ENCODE results near the gene DHPS. TPM values are rescaled to one million over a fixed set of nuclear protein-coding genes. Genes with fewer than 3 reads are reported as not detected.
"Not testable (repeated sequence)": the region's sequence is repeated elsewhere in the genome, so short reads cannot be mapped to it uniquely, and the experiment has no call there.

Gene DHPS
- 63.2 TPM for total RNA-seq

GRCh38 chr19:12681074-12681987 is at the start of gene DHPS:
DHPS (minus strand) TSS chr19:12681880; CDS start chr19:12681766, 114 bp downstream.
- peak within 1 kb of the TSS; percentile 89 for H3K4me3 ChIP-seq (ENCODE audit: low read length)
- no peaks in the 10 kb centered on the region for H3K9me3 ChIP-seq (ENCODE audit: low read depth, low read length)
- H3K27me3 ChIP-seq (ENCODE audit: insufficient read depth, low read length), result no peaks in the 10 kb centered on the region
- H3K4me1 ChIP-seq (ENCODE audit: insufficient read depth, low read length), result peaks cover 27% of the 10 kb centered on the region

DNA sequence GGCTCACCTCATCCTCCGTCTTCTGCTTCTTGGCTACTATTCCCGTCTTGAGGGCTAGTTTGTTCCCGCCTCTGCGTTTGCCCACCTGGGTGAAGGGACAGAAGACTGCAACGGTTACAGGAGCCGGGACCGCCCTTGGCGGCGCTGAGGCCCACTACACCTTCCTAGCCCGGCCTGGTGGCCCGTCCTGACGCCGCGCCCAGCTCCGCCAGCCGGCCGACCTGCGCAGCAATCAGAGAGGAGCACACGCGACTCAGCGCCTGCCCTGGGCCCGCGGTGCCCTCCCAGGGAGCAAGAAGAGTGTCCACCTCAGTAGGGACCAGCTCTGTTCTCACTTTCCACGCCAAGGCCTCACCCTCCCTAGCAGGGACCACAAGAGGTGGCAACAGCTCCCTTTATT is 49.7 kb upstream of the DHPS start:
- Histone ChIP-seq H3K9me3 (ENCODE audit: low read depth, low read length) (no peaks in the 10 kb centered on the region), H3K4me1 (ENCODE audit: insufficient read depth, low read length) (peaks cover 54% of the 10 kb centered on the region), H3K4me3 (ENCODE audit: low read length) (no peak overlapping the region), H3K27me3 (ENCODE audit: insufficient read depth, low read length) (no peaks in the 10 kb centered on the region)

- H3K27me3 ChIP-seq (ENCODE audit: insufficient read depth, low read length), result no peaks in the 10 kb centered on the region
- H3K9me3 ChIP-seq (ENCODE audit: low read depth, low read length), result no peaks in the 10 kb centered on the region
- H3K4me1 ChIP-seq (ENCODE audit: insufficient read depth, low read length), result peaks cover 46% of the 10 kb centered on the region
- H3K4me3 ChIP-seq (ENCODE audit: low read length), result no peak overlapping the region
Measured at GRCh38 chr19:12730064-12730463, 48.4 kb upstream of the DHPS start.

DNA sequence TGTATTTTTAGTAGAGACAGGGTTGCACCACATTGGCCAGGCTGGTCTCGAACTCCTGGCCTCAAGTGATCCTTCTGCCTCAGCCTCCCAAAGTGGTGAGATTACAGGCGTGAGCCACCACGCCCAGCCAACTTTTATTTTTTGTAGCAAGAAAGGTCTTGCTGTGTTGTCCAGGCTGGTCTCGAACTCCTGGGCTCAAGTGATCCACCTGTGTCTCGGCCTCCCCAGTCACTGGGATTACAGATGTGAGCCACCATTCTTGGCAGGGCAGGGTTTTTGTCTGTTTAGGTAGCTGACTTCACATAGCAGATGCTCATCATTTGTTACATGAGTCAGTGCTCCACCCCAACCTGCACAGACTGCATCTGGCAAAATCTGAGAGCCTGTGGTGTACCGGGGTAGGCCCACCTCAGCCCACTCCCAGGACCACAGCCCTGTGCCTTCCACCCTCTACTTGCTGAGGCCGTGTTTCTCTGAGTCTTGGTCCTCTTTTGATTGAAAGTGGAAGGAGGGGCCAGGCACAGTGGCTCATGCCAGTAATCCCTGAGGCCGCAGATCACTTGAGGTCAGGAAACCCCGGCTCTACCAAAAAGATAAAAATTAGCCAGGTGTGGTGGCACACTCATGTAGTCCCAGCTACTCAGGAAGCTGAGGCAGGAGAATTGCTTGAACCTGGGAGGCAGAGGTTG is 46.2 kb upstream of the DHPS start:
- Histone ChIP-seq H3K9me3 (ENCODE audit: low read depth, low read length) (no peaks in the 10 kb centered on the region), H3K4me3 (ENCODE audit: low read length) (no peak overlapping the region), H3K27me3 (ENCODE audit: insufficient read depth, low read length) (no peaks in the 10 kb centered on the region), H3K4me1 (ENCODE audit: insufficient read depth, low read length) (peaks cover 47% of the 10 kb centered on the region)

DNA sequence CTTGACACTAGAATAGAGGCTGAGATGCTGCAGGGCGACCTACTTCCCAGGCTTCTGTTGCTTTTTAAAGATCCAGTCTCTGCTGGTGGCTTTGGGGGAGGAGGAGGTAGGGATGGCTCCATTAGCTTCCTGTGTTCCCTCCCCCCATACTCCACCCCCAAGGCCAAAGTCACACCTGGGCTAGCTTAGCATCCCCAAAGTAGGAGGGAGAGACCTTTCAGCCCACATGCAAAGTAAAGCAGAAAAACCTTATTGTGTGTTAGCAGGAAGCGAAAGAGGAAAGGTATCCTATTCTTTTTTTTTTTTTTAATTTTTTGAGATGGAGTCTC is 45.3 kb upstream of the DHPS start:
- peaks cover 41% of the 10 kb centered on the region for H3K4me1 ChIP-seq (ENCODE audit: insufficient read depth, low read length)
- H3K4me3 ChIP-seq (ENCODE audit: low read length), result no peak overlapping the region
- H3K27me3 ChIP-seq (ENCODE audit: insufficient read depth, low read length), result no peaks in the 10 kb centered on the region
- H3K9me3 ChIP-seq (ENCODE audit: low read depth, low read length), result no peaks in the 10 kb centered on the region

- H3K9me3 ChIP-seq (ENCODE audit: low read depth, low read length); H3K27me3 ChIP-seq (ENCODE audit: insufficient read depth, low read length); H3K4me3 ChIP-seq (ENCODE audit: low read length): not testable (repeated sequence)
- peaks cover 41% of the 10 kb centered on the region for H3K4me1 ChIP-seq (ENCODE audit: insufficient read depth, low read length)
Measured at GRCh38 chr19:12725612-12726011, 43.9 kb upstream of the DHPS start.

DNA sequence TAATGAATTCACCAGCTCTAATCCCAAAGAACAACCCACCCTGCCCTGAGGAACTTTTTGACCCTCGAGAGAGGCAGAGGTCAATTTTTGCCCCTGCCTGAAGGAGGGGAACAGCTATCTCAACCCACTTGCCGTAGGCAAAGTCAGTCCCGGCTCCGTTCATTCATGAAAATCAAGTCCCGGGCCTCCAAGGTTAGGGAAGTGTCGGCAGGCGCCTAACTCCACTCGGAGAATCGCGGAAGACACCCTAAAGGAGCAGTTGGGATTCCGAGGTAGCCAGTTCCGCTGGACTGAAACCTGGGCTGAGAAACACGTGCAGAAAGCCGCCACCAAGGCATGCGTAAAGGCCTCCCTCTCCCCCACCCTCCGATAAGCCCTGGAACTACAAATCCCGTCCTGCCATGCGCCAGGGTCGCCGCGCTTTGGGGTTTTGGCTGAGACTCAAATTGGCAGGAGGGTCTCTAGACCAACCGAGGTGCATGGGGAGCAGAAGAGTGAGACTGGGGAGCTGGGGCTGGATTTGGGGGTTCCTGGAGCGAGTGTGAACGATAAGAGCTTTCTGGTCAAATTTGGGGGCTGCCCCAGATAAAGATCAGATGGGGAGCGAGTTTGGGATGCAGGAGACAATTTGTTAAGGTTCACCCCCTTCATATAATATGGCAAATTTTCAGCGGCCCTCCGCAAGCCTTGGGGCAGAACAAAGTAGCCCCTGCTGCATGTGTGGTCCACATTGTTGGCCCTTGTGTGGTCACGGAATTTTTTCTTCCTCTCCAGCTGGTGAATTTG is 42.2 kb upstream of the DHPS start, which contains the start of gene TNPO2:
Gene TNPO2, minus strand, starts transcription at position 292 of the 786 bp plus-strand sequence. CDS start 2,955 bp downstream, outside the sequence.
- H3K4me3 ChIP-seq (ENCODE audit: low read length), result peak within 1 kb of the TSS; percentile 89
- no peaks in the 10 kb centered on the region for H3K27me3 ChIP-seq (ENCODE audit: insufficient read depth, low read length)
- H3K4me1 ChIP-seq (ENCODE audit: insufficient read depth, low read length), result peaks cover 34% of the 10 kb centered on the region
- H3K9me3 ChIP-seq (ENCODE audit: low read depth, low read length), result no peaks in the 10 kb centered on the region

DNA sequence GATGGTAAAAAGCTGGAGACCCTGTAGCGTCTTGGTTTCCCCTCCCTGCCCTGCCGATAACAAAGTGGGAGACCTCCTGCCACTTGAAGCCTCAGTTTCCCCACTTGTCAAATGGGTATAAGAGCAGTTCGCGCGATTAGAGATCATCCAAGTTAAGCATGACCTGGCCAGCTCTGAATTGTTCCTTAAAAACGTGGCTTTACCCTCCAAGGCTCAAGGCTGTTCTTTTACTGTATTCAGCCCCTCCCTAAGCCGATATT is 41.6 kb upstream of the DHPS start:
- no peaks in the 10 kb centered on the region for H3K27me3 ChIP-seq (ENCODE audit: insufficient read depth, low read length)
- H3K4me1 ChIP-seq (ENCODE audit: insufficient read depth, low read length), result peaks cover 34% of the 10 kb centered on the region
- peak overlapping the region; percentile 89 for H3K4me3 ChIP-seq (ENCODE audit: low read length)
- no peaks in the 10 kb centered on the region for H3K9me3 ChIP-seq (ENCODE audit: low read depth, low read length)

DNA sequence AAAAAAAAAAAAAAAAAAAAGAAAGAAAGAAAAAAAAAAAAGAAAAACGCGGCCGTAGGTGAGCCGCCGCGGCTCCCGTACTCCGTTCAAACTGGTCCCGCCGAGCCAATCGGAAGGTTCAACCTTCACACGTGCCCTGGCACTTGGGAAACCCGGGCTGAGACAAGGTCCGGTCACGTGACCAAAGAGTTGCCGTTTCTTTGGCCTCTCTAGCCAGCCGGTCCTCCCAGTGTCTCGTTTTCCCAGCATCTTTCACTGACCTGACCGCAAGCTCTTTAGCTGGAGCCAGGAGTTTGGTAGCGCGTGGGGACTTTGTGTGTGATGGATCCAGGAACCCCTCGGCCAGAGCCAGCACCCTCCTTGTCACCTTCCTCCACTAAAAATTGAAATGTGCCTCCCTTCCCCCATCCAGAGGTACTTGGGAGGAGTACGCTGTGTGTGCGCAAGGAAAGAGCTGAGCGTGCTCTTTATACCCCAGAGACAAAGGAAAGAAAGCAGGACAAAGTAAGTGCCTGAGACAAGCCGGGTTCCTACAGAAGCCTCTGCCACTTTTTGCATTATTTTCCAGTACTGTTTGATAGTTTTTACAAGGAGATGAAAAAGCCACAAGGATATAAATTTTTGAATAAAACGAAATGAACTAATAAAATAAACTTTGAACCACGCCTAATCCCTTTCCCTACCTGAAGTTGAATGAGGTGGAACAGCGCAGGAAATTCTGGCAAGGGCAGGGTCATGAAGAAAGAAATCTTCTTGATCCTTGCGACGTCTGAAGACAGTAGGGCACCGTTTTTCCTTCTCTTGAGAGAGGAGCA is 41.1 kb upstream of the DHPS start:
- Histone ChIP-seq H3K9me3 (ENCODE audit: low read depth, low read length) (no peaks in the 10 kb centered on the region), H3K4me1 (ENCODE audit: insufficient read depth, low read length) (peaks cover 34% of the 10 kb centered on the region), H3K27me3 (ENCODE audit: insufficient read depth, low read length) (no peaks in the 10 kb centered on the region), H3K4me3 (ENCODE audit: low read length) (peak overlapping the region; percentile 89)

DNA sequence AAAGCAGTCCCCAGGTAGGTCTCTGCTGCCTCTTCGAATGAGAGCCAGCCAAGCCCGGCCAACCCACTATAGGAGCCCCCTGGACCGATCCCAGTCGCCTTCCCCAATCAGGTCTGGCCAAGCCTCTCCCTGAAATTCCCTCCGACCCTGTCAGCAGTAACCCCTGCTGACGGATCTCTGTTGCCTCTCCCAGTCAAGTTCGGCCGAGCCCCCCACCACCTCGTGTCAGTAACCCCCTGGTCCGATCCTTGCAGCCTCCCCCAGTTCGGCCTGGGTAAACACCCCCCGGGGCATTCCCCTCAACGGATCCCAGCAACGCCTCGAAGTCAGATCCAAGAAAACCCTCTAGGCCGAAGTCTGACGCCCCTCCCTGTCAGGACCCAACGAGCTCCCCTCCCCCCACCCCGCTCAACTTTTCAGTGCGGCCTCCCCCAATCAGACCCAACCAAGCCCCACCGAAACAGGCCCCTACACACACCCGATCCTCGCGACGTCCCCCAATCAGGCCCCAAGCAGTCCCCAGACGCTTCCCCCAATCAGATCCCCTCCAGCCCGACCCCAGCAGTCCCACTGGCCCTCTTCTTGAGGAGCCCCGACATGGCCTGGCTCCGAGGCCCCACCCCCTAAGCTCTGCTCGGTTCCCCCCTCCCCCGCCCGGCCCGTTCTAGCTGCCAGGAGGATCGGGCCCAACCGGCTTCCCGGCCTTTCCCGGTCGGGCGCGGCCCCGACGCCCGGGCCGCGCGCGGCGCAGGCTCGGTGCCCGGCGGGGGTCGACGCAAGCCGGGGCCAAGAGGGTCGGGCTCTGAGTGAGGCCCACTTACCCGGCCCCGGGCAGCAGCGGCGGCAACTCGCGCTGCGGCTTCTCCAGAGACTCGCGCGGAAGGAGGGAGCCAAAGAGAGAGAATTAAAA is 40.2 kb upstream of the DHPS start:
- peaks cover 34% of the 10 kb centered on the region for H3K4me1 ChIP-seq (ENCODE audit: insufficient read depth, low read length)
- H3K4me3 ChIP-seq (ENCODE audit: low read length), result peak overlapping the region; percentile 89
- no peaks in the 10 kb centered on the region for H3K27me3 ChIP-seq (ENCODE audit: insufficient read depth, low read length)
- H3K9me3 ChIP-seq (ENCODE audit: low read depth, low read length), result no peaks in the 10 kb centered on the region

GRCh38 chr19:12720851-12721655 is 39.4 kb upstream of the DHPS start:
- Histone ChIP-seq H3K4me3 (ENCODE audit: low read length) (peak overlapping the region; percentile 89), H3K27me3 (ENCODE audit: insufficient read depth, low read length) (no peaks in the 10 kb centered on the region), H3K4me1 (ENCODE audit: insufficient read depth, low read length) (peaks cover 34% of the 10 kb centered on the region), H3K9me3 (ENCODE audit: low read depth, low read length) (no peaks in the 10 kb centered on the region)

DNA sequence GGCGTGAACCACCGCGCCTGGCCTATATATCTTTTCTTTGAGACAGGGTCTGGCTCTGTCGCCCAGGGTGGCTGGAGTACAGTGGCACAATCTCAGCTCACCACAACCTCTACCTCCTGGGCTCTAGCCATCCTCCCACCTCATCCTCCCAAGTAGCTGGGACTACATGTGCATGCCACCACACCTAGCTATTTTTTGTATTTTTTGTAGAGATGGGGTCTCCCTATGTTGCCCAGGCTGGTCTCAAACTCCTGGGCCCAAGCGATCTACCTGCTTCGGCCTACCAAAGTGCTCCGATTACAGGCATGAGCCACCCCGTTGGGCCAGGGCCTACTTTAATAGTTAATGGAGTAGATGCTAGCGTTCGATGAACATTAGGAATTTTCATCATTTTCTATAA is 38.6 kb upstream of the DHPS start:
- peaks cover 34% of the 10 kb centered on the region for H3K4me1 ChIP-seq (ENCODE audit: insufficient read depth, low read length)
- no peak overlapping the region for H3K4me3 ChIP-seq (ENCODE audit: low read length)
- no peaks in the 10 kb centered on the region for H3K9me3 ChIP-seq (ENCODE audit: low read depth, low read length)
- H3K27me3 ChIP-seq (ENCODE audit: insufficient read depth, low read length), result no peaks in the 10 kb centered on the region

- H3K4me1 ChIP-seq (ENCODE audit: insufficient read depth, low read length), result peaks cover 7% of the 10 kb centered on the region
- no peaks in the 10 kb centered on the region for H3K9me3 ChIP-seq (ENCODE audit: low read depth, low read length)
- H3K27me3 ChIP-seq (ENCODE audit: insufficient read depth, low read length), result no peaks in the 10 kb centered on the region
- H3K4me3 ChIP-seq (ENCODE audit: low read length), result no peak overlapping the region
Measured at GRCh38 chr19:12715929-12716328, 34.2 kb upstream of the DHPS start.
